ENCODE measurements around the gene HGF. TPM values are rescaled to one million over a fixed set of nuclear protein-coding genes. Genes with fewer than 3 reads are reported as not detected.

HGF gene
- total RNA-seq, 1 donor from 2014 or later: not detected

DNA sequence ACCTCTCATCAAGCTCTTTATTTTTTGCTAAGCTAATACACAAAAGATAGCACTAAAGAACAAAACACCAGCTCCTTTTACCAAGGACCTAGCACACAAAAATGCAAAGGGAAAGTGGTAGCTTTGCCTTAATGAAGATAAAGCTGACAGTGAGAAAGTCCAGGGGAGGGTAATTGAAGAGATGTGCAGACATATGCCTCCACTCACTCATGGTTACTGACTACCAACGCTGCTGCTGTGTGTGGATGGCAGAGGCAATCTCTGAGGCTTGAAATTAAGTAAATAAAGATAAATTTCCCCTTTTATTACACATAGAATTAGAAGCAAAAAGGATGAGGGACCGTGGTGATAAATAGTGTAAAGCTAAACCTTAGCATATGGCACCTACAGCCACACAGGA is 87.0 kb downstream of the HGF start:
- no peaks in the 10 kb centered on the region for H3K27me3 Mint-ChIP-seq (ENCODE audit: low read depth)
- H3K4me3 Mint-ChIP-seq (ENCODE audit: low read depth): no peak overlapping the region
- H3K4me1 Mint-ChIP-seq (ENCODE audit: low read depth): no peaks in the 10 kb centered on the region
- H3K36me3 Mint-ChIP-seq (ENCODE audit: low read depth): no peaks in the 10 kb centered on the region
- peaks cover 3% of the 10 kb centered on the region for H3K9me3 Mint-ChIP-seq
- H3K27ac Mint-ChIP-seq: no peak overlapping the region
- intact Hi-C loops (cut with micrococcal nuclease): no loop called here
- DNase-seq (ENCODE audit: low spot score): no peak

DNA sequence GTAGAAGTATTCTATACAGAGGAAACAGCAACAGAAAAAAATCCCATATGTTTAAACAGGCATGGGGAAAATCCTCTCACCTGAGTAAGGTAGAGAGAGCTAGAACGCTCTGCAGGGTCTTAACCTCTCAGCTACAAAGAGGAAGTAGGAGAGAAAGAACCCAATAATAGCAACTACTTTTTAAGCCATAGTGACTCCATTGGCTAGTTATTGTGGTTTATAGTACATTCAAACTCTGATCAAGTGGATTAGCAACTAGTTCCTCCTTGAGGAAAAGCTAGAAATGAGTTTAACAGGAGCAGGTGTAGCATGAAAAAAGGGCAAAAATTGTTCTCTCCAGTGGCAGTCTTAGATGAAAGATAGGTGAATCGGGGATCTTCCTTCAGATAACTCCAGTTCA is 89.7 kb downstream of the HGF start:
- intact Hi-C loops (cut with micrococcal nuclease): no loop called here
- H3K36me3 Mint-ChIP-seq (ENCODE audit: low read depth): no peaks in the 10 kb centered on the region
- no peaks in the 10 kb centered on the region for H3K27me3 Mint-ChIP-seq (ENCODE audit: low read depth)
- H3K9me3 Mint-ChIP-seq: peaks cover 7% of the 10 kb centered on the region
- no peak for DNase-seq (ENCODE audit: low spot score)
- H3K4me3 Mint-ChIP-seq (ENCODE audit: low read depth): no peak overlapping the region
- no peak overlapping the region for H3K27ac Mint-ChIP-seq
- H3K4me1 Mint-ChIP-seq (ENCODE audit: low read depth): no peaks in the 10 kb centered on the region

DNA sequence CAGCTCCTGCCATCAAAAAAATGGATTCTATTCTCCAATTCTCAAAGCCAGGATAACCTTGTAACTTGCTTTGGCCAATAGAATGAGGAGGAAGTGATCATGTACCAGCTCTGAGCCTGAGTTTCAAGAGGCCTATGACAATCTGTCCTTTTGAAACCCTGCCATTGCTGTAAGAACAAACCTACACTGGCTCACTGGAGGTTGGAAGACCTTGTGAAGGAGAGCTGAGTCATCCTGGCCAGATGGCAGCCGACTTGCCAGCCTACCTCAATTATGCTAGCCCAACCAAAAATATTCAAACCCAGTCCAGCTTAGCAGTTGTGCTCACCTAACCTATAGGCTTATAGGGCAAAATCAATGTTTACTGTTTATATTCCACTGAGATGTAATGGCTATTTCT is 93.0 kb downstream of the HGF start:
- Mint-ChIP-seq H3K27ac (no peak overlapping the region), H3K27me3 (ENCODE audit: low read depth) (no peaks in the 10 kb centered on the region), H3K36me3 (ENCODE audit: low read depth) (no peaks in the 10 kb centered on the region), H3K4me3 (ENCODE audit: low read depth) (no peak overlapping the region), H3K9me3 (peaks cover 7% of the 10 kb centered on the region), H3K4me1 (ENCODE audit: low read depth) (no peaks in the 10 kb centered on the region)
- intact Hi-C loops (cut with micrococcal nuclease): no loop called here
- DNase-seq (ENCODE audit: low spot score): no peak

GRCh38 chr7:81676105-81676811 is 93.6 kb downstream of the HGF start:
- DNase-seq (ENCODE audit: low spot score): no peak
- intact Hi-C loops (cut with micrococcal nuclease): no loop called here
- Mint-ChIP-seq H3K4me1 (ENCODE audit: low read depth) (no peaks in the 10 kb centered on the region), H3K9me3 (peaks cover 7% of the 10 kb centered on the region), H3K4me3 (ENCODE audit: low read depth) (no peak overlapping the region), H3K27ac (no peak overlapping the region), H3K36me3 (ENCODE audit: low read depth) (no peaks in the 10 kb centered on the region), H3K27me3 (ENCODE audit: low read depth) (no peaks in the 10 kb centered on the region)

GRCh38 chr7:81674431-81674830 is 95.4 kb downstream of the HGF start:
- H3K27ac Mint-ChIP-seq: no peak overlapping the region
- no peak overlapping the region for H3K4me3 Mint-ChIP-seq (ENCODE audit: low read depth)
- H3K9me3 Mint-ChIP-seq: peaks cover 4% of the 10 kb centered on the region
- H3K27me3 Mint-ChIP-seq (ENCODE audit: low read depth): no peaks in the 10 kb centered on the region
- intact Hi-C loops (cut with micrococcal nuclease): no loop called here
- no peaks in the 10 kb centered on the region for H3K4me1 Mint-ChIP-seq (ENCODE audit: low read depth)
- no peaks in the 10 kb centered on the region for H3K36me3 Mint-ChIP-seq (ENCODE audit: low read depth)
- no peak for DNase-seq (ENCODE audit: low spot score)

GRCh38 chr7:81672872-81673271 is 97.0 kb downstream of the HGF start:
- no peak for DNase-seq (ENCODE audit: low spot score)
- H3K36me3 Mint-ChIP-seq (ENCODE audit: low read depth): no peaks in the 10 kb centered on the region
- no peaks in the 10 kb centered on the region for H3K4me1 Mint-ChIP-seq (ENCODE audit: low read depth)
- no peak overlapping the region for H3K27ac Mint-ChIP-seq
- peaks cover 4% of the 10 kb centered on the region for H3K9me3 Mint-ChIP-seq
- H3K4me3 Mint-ChIP-seq (ENCODE audit: low read depth): no peak overlapping the region
- intact Hi-C loops (cut with micrococcal nuclease): no loop called here
- H3K27me3 Mint-ChIP-seq (ENCODE audit: low read depth): no peaks in the 10 kb centered on the region

DNA sequence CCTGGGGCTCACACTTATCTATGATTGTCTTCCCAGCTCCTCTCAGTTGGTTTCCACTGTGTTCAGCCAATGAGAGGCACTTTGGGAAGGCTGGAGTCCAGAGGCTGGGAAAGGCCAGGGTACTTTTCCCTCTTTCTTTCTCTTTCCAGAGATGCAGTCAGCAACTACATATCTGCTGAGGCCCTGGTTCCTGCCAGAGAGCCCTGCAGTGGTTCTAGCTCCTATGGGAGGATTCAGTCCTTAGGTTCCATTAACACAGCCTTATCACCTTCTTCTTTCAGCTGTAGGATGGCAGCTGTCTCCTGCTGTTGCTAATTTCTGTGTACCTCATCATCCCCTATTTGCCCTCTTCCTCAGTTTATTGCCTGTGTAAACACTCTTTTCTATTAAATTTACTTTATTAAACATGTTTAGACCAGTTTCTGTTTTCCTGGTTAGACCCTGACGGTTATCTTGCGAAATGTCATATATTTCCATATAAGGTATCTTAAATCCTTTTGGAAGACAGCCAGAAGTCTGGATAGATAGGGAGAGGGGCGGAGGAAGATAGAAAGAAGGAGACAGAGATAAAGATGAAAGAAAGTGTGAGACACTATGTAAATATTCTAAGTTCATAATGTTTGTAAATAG is 100.3 kb downstream of the HGF start:
- Mint-ChIP-seq H3K27ac (no peak overlapping the region), H3K4me3 (ENCODE audit: low read depth) (no peak overlapping the region), H3K36me3 (ENCODE audit: low read depth) (no peaks in the 10 kb centered on the region), H3K27me3 (ENCODE audit: low read depth) (no peaks in the 10 kb centered on the region), H3K9me3 (no peaks in the 10 kb centered on the region), H3K4me1 (ENCODE audit: low read depth) (no peaks in the 10 kb centered on the region)
- DNase-seq (ENCODE audit: low spot score): no peak
- intact Hi-C loops (cut with micrococcal nuclease): no loop called here

- Mint-ChIP-seq H3K4me1 (ENCODE audit: low read depth) (no peaks in the 10 kb centered on the region), H3K36me3 (ENCODE audit: low read depth) (no peaks in the 10 kb centered on the region), H3K9me3 (no peaks in the 10 kb centered on the region), H3K27ac (no peak overlapping the region), H3K27me3 (ENCODE audit: low read depth) (no peaks in the 10 kb centered on the region), H3K4me3 (ENCODE audit: low read depth) (no peak overlapping the region)
- no peak for DNase-seq (ENCODE audit: low spot score)
- intact Hi-C loops (cut with micrococcal nuclease): no loop called here
Measured at GRCh38 chr7:81666209-81666608, 103.6 kb downstream of the HGF start.

- Mint-ChIP-seq H3K4me1 (ENCODE audit: low read depth) (no peaks in the 10 kb centered on the region), H3K27ac (no peak overlapping the region), H3K9me3 (no peaks in the 10 kb centered on the region), H3K4me3 (ENCODE audit: low read depth) (no peak overlapping the region), H3K27me3 (ENCODE audit: low read depth) (no peaks in the 10 kb centered on the region), H3K36me3 (ENCODE audit: low read depth) (no peaks in the 10 kb centered on the region)
- intact Hi-C loops (cut with micrococcal nuclease): no loop called here
- no peak for DNase-seq (ENCODE audit: low spot score)
Measured at GRCh38 chr7:81665236-81665635, 104.6 kb downstream of the HGF start.

GRCh38 chr7:81664304-81664703 is 105.5 kb downstream of the HGF start:
- Mint-ChIP-seq H3K4me3 (ENCODE audit: low read depth) (no peak overlapping the region), H3K4me1 (ENCODE audit: low read depth) (no peaks in the 10 kb centered on the region), H3K27me3 (ENCODE audit: low read depth) (no peaks in the 10 kb centered on the region), H3K9me3 (no peaks in the 10 kb centered on the region), H3K36me3 (ENCODE audit: low read depth) (no peaks in the 10 kb centered on the region), H3K27ac (no peak overlapping the region)
- no peak for DNase-seq (ENCODE audit: low spot score)
- intact Hi-C loops (cut with micrococcal nuclease): no loop called here

GRCh38 chr7:81662531-81662930 is 107.3 kb downstream of the HGF start:
- H3K4me3 Mint-ChIP-seq (ENCODE audit: low read depth): no peak overlapping the region
- no peaks in the 10 kb centered on the region for H3K36me3 Mint-ChIP-seq (ENCODE audit: low read depth)
- no peaks in the 10 kb centered on the region for H3K27me3 Mint-ChIP-seq (ENCODE audit: low read depth)
- H3K27ac Mint-ChIP-seq: no peak overlapping the region
- intact Hi-C loops (cut with micrococcal nuclease): no loop called here
- H3K4me1 Mint-ChIP-seq (ENCODE audit: low read depth): no peaks in the 10 kb centered on the region
- no peaks in the 10 kb centered on the region for H3K9me3 Mint-ChIP-seq
- no peak for DNase-seq (ENCODE audit: low spot score)

DNA sequence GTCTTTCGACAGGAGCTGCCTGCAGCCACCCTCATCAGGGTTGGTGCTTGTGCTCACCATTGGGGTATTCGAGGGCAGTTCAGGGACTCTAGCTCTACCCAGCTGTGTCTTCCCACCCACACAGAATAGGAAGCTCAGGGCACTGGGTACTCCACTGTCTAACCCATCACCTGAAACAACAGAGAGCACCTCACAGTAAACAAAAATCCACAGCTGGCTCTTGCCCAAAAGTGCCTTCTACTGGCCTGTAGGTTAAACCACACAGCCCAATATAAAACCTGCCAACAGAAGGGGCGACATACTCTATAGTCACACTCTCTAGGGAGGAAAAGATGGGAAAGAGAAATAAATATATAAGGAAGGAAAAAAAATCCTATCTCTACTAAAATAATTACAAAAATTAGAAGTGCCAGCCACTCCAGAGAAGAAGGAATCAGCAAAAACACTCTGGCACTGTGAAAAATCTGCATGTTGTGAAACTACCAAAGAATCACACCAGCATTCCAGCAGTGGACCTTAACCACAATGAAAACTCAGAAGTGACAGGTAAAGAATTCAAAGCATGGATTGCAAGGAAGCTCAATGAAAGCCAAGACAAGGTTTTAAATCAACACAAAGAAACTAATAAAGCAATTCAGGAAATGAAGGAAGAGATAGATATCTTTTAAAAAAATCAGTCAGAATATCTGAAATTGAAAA is 110.0 kb downstream of the HGF start:
- intact Hi-C loops (cut with micrococcal nuclease): no loop called here
- Mint-ChIP-seq H3K4me3 (ENCODE audit: low read depth) (no peak overlapping the region), H3K36me3 (ENCODE audit: low read depth) (no peaks in the 10 kb centered on the region), H3K27me3 (ENCODE audit: low read depth) (no peaks in the 10 kb centered on the region), H3K9me3 (peaks cover 14% of the 10 kb centered on the region), H3K27ac (no peak overlapping the region), H3K4me1 (ENCODE audit: low read depth) (no peaks in the 10 kb centered on the region)
- DNase-seq (ENCODE audit: low spot score): no peak

DNA sequence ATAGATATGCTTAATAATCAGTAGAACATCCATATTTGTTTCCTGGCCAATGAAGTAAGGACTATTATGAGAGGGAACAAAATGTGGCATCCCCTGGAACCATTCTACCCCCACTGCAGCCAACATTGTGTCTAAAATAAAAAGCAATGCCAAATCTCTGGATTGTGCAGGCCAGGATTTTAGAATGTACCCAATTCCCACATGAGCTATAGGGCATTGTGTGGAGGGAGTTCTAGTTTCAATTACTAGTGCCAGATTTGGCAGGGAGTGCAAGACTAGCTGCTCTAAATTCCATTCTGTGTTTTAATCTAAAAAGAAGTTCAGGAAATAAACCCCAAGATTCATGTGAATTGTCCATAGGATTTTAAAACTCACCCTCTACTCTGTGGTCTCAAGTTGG is 112.3 kb downstream of the HGF start:
- no peak overlapping the region for H3K27ac Mint-ChIP-seq

More for the DNA sequence above, 112.3 kb downstream of the HGF start:
- Mint-ChIP-seq H3K36me3 (ENCODE audit: low read depth) (no peaks in the 10 kb centered on the region), H3K27me3 (ENCODE audit: low read depth) (no peaks in the 10 kb centered on the region), H3K4me1 (ENCODE audit: low read depth) (no peaks in the 10 kb centered on the region), H3K4me3 (ENCODE audit: low read depth) (no peak overlapping the region), H3K9me3 (peaks cover 14% of the 10 kb centered on the region)
- no peak for DNase-seq (ENCODE audit: low spot score)
- intact Hi-C loops (cut with micrococcal nuclease): no loop called here
